HUES6 (cell line): Measurements from ENCODE around the gene GATC.

Source experiments
- H3K27ac ChIP-seq: 2 replicates; pipeline ENCODE4 v1.7.0; 2013; ENCODE audit warnings: low read depth, mild to moderate bottlenecking, low read length, inconsistent platforms
- H3K27me3 ChIP-seq: 2 replicates; pipeline ENCODE4 v1.6.1; 2013; ENCODE audit warnings: low read length; ENCODE audit not compliant: control insufficient read depth, insufficient read depth
- H3K36me3 ChIP-seq: 2 replicates; pipeline ENCODE4 v1.6.1; 2013; ENCODE audit warnings: low read length; ENCODE audit not compliant: control insufficient read depth, insufficient read depth
- H3K4me1 ChIP-seq: 2 replicates; pipeline ENCODE4 v1.6.1; 2013; ENCODE audit warnings: low read length; ENCODE audit not compliant: control insufficient read depth, insufficient read depth
- H3K4me3 ChIP-seq: 2 replicates; pipeline ENCODE4 v1.5.1; 2013; ENCODE audit warnings: low read depth, low read length
- H3K9ac ChIP-seq: one replicate; pipeline ENCODE4 v1.6.1; 2013; ENCODE audit warnings: mild to moderate bottlenecking, low read length
- H3K9me3 ChIP-seq: 2 replicates; pipeline ENCODE4 v1.6.1; 2013; ENCODE audit warnings: low read depth, low read length; ENCODE audit not compliant: control insufficient read depth, insufficient read depth

The GATC gene

GRCh38 chr12:120457133-120457532 lies 10.9 kb downstream of the GATC start:
- Histone ChIP-seq H3K4me3 (no peak overlapping the region), H3K4me1 (no peaks in the 10 kb centered on the region), H3K27me3 (no peaks in the 10 kb centered on the region), H3K9ac (no peak overlapping the region), H3K36me3 (peaks cover 85% of the 10 kb centered on the region), H3K9me3 (no peaks in the 10 kb centered on the region), H3K27ac (no peak overlapping the region)

DNA sequence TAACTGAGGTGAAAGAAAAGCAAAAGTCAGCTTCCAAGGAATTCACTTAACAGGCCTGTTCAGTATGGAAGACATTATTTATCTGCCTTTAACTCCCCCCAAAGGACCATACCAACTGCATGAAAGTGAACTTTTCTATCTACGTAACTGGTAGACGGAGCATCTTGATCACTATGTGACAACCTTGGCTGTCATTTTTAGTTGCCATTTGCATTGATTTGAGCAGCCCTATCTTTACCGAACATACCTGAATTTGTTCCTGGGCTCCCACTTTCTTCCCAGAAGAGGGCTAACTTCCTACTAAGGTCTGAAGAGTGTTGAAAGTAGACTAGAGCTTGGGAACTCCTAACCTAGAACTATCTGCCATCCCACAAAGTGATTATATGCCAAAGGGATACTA lies 13.9 kb downstream of the GATC start:
- Histone ChIP-seq H3K36me3 (peaks cover 89% of the 10 kb centered on the region), H3K4me3 (no peak overlapping the region), H3K9me3 (no peaks in the 10 kb centered on the region), H3K27me3 (no peaks in the 10 kb centered on the region), H3K9ac (no peak overlapping the region), H3K27ac (no peak overlapping the region), H3K4me1 (no peaks in the 10 kb centered on the region)

GRCh38 chr12:120462099-120462640 lies 15.9 kb downstream of the GATC start:
- Histone ChIP-seq H3K4me3 (no peak overlapping the region), H3K9me3 (no peaks in the 10 kb centered on the region), H3K27me3 (no peaks in the 10 kb centered on the region), H3K9ac (no peak overlapping the region), H3K4me1 (peaks cover 4% of the 10 kb centered on the region; the same call in 1 of the 2 replicates), H3K36me3 (peaks cover 89% of the 10 kb centered on the region), H3K27ac (no peak overlapping the region)

- H3K4me3 ChIP-seq, result no peak overlapping the region
- no peak overlapping the region for H3K27ac ChIP-seq
- H3K27me3 ChIP-seq, result no peaks in the 10 kb centered on the region
- H3K4me1 ChIP-seq, result peaks cover 4% of the 10 kb centered on the region; the same call in 1 of the 2 replicates
- peaks cover 82% of the 10 kb centered on the region for H3K36me3 ChIP-seq
- no peaks in the 10 kb centered on the region for H3K9me3 ChIP-seq
- H3K9ac ChIP-seq, result no peak overlapping the region
These were observed 17.5 kb downstream of the GATC start for GRCh38 chr12:120463712-120464111.

DNA sequence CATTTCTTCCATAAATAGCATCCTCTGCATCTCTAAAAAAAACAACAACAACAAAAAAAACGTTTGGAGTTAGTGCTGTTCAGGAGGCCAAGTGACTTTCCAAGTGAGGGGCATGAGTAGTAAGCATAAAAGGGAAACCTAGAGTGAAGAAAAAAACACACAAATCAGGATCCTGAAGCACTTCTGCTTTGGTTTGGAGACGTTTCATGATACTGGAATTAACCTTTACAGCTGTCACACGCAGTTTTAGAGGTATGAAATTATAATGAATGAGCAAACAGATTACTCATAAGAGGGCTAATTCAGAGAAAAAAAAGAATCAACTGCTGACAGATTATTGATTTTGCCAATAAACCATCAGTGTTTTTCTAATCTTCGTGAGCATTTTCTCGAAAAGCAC lies 19.5 kb downstream of the GATC start:
- Histone ChIP-seq H3K4me3 (no peak overlapping the region), H3K27ac (no peak overlapping the region)

GRCh38 chr12:120466560-120467315 lies 20.5 kb downstream of the GATC start:
- no peaks in the 10 kb centered on the region for H3K9me3 ChIP-seq
- no peak overlapping the region for H3K27ac ChIP-seq
- H3K27me3 ChIP-seq, result no peaks in the 10 kb centered on the region
- H3K4me3 ChIP-seq, result no peak overlapping the region
- H3K4me1 ChIP-seq, result peaks cover 4% of the 10 kb centered on the region; the same call in 1 of the 2 replicates
- peaks cover 57% of the 10 kb centered on the region for H3K36me3 ChIP-seq
- no peak overlapping the region for H3K9ac ChIP-seq

More for the DNA sequence above, 19.5 kb downstream of the GATC start:
- Histone ChIP-seq H3K9me3 (no peaks in the 10 kb centered on the region), H3K27me3 (no peaks in the 10 kb centered on the region), H3K36me3 (peaks cover 64% of the 10 kb centered on the region), H3K4me1 (peaks cover 4% of the 10 kb centered on the region; the same call in 1 of the 2 replicates), H3K9ac (no peak overlapping the region)

GRCh38 chr12:120467439-120467838 lies 21.2 kb downstream of the GATC start:
- Histone ChIP-seq H3K4me1 (peaks cover 4% of the 10 kb centered on the region; the same call in 1 of the 2 replicates), H3K9ac (no peak overlapping the region), H3K36me3 (peaks cover 50% of the 10 kb centered on the region), H3K4me3 (no peak overlapping the region), H3K9me3 (no peaks in the 10 kb centered on the region), H3K27me3 (no peaks in the 10 kb centered on the region), H3K27ac (no peak overlapping the region)

GRCh38 chr12:120468325-120468820 lies 22.1 kb downstream of the GATC start:
- Histone ChIP-seq H3K27me3 (no peaks in the 10 kb centered on the region), H3K4me1 (peaks cover 4% of the 10 kb centered on the region; the same call in 1 of the 2 replicates), H3K36me3 (peaks cover 41% of the 10 kb centered on the region), H3K9me3 (no peaks in the 10 kb centered on the region), H3K4me3 (peak overlapping the region; percentile 94), H3K9ac (peak overlapping the region; percentile 93), H3K27ac (peak overlapping the region; percentile 89; the same call in 1 of the 2 replicates)

DNA sequence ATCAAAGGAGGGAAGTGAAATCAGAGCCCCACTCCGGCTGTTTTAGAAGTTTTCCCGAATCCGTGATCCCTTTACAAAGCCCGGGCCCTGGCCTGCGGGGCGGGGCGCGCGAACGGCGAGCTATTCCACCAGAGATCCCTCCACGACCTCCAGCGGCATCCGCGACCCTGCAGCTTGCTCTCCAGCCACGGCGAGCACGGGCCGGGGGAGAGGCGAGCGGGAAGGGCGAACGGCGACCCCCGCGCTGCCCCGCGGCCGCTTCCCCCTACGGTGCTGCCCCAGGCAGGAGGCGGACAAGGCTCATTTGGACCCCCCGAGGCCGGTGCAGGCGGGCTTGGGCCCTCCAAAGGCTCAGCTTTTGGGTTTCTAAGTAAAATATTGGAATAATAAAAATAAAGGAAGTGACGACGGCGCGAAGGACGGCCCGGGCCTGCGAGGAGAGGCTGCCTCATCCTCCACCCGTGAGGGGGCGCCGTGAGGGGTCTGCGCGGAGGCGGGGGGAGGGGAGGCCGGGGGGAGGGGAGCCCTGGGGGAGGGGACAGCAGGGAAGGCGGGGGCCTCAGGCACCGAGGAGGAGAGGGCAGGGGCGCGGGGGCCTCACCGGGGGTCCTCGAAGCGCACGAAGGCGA lies 22.7 kb downstream of the GATC start:
- Histone ChIP-seq H3K27ac (peak overlapping the region; percentile 89; the same call in 1 of the 2 replicates), H3K9ac (peak overlapping the region; percentile 100), H3K27me3 (no peaks in the 10 kb centered on the region), H3K36me3 (peaks cover 35% of the 10 kb centered on the region), H3K4me1 (peaks cover 4% of the 10 kb centered on the region; the same call in 1 of the 2 replicates), H3K4me3 (peak overlapping the region; percentile 94), H3K9me3 (no peaks in the 10 kb centered on the region)

DNA sequence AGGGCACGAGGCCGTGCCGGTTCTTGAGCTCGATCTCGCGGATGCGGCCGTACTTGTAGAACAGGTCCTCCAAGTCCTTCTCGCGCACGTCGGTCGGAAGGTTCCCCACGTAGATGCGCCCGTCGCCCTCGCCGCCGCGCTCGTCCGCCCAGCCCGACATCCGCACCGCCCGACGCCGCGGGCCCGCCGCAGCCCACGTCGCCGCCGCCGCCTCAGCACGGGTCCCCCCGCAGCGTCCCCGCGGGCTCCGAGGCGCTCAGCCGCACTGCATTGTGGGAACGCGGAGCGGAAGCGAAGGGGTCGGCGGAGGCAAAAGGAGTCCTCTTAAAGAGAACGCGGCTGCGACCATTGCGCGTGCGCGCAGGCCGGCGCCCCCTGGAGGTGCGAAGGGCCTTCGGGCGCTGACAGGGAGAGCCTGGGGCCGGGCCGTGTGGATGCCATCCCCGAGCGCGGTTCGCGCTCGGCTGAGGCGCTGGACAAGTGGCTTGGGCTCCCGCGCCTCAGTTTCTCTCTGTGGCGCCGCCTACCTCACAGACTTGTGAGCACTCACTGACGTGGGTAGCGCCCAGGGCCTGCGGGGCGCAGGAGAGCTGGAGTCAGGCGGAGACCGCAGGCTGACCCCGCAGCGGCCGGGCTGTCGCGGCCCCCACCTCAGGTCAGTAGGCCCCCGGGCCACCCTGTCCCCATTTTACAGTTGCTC lies 23.4 kb downstream of the GATC start, which contains the start of gene SRSF9:
Gene SRSF9, minus strand, starts transcription at position 299 of the 700 bp plus-strand sequence. Its CDS starts 139 bp downstream, at position 160.
- Histone ChIP-seq H3K27me3 (no peaks in the 10 kb centered on the region), H3K27ac (peak within 1 kb of the TSS; percentile 89; the same call in 1 of the 2 replicates), H3K9ac (peak within 1 kb of the TSS; percentile 100), H3K36me3 (peaks cover 28% of the 10 kb centered on the region), H3K4me3 (peak within 1 kb of the TSS; percentile 94), H3K4me1 (peaks cover 4% of the 10 kb centered on the region; the same call in 1 of the 2 replicates), H3K9me3 (no peaks in the 10 kb centered on the region)
